HUES48 (cell line): Measurements from ENCODE around the gene PDE4DIP.
"Not testable (repeated sequence)": the region's sequence is repeated elsewhere in the genome, so short reads cannot be mapped to it uniquely, and the experiment has no call there.

Experiments used
- H3K27ac ChIP-seq: one replicate; pipeline ENCODE4 v1.7.0; 2013; ENCODE audit warnings: low read depth, low read length, inconsistent platforms
- H3K27me3 ChIP-seq: 2 replicates; pipeline ENCODE4 v1.6.1; 2013; ENCODE audit warnings: mild to moderate bottlenecking, low read length; ENCODE audit not compliant: control insufficient read depth, insufficient read depth
- H3K36me3 ChIP-seq: 2 replicates; pipeline ENCODE4 v1.6.1; 2013; ENCODE audit warnings: low read length; ENCODE audit not compliant: control insufficient read depth, insufficient read depth
- H3K4me1 ChIP-seq: 2 replicates; pipeline ENCODE4 v1.6.1; 2013; ENCODE audit warnings: mild to moderate bottlenecking, low read length; ENCODE audit not compliant: control insufficient read depth, insufficient read depth
- H3K4me3 ChIP-seq: 2 replicates; pipeline ENCODE4 v1.5.1; 2013; ENCODE audit warnings: mild to moderate bottlenecking, low read depth, low read length
- H3K9ac ChIP-seq: 2 replicates; pipeline ENCODE4 v1.6.1; 2013; ENCODE audit warnings: mild to moderate bottlenecking, low read depth, low read length, moderate library complexity
- H3K9me3 ChIP-seq: 2 replicates; pipeline ENCODE4 v1.6.1; 2013; ENCODE audit warnings: low read length; ENCODE audit not compliant: control insufficient read depth, insufficient read depth

Gene PDE4DIP

GRCh38 chr1:148900691-148901090 is 56.5 kb downstream of the PDE4DIP start:
- H3K4me3 ChIP-seq, H3K4me1 ChIP-seq, H3K9me3 ChIP-seq, H3K36me3 ChIP-seq, H3K9ac ChIP-seq, H3K27me3 ChIP-seq, H3K27ac ChIP-seq: not testable (repeated sequence)

GRCh38 chr1:148901150-148901952 is 57.1 kb downstream of the PDE4DIP start:
- H3K9me3 ChIP-seq, H3K27me3 ChIP-seq, H3K4me1 ChIP-seq, H3K4me3 ChIP-seq, H3K27ac ChIP-seq, H3K36me3 ChIP-seq, H3K9ac ChIP-seq: not testable (repeated sequence)

GRCh38 chr1:148901953-148902341 is 57.7 kb downstream of the PDE4DIP start:
- H3K9me3 ChIP-seq, H3K27ac ChIP-seq, H3K27me3 ChIP-seq, H3K9ac ChIP-seq, H3K4me1 ChIP-seq, H3K4me3 ChIP-seq, H3K36me3 ChIP-seq: not testable (repeated sequence)

- not testable (repeated sequence) for H3K27me3 ChIP-seq, H3K4me1 ChIP-seq, H3K9ac ChIP-seq, H3K36me3 ChIP-seq, H3K4me3 ChIP-seq, H3K9me3 ChIP-seq, H3K27ac ChIP-seq
These were observed 65.1 kb downstream of the PDE4DIP start for GRCh38 chr1:148909219-148909826.

- not testable (repeated sequence) for H3K27me3 ChIP-seq, H3K9me3 ChIP-seq, H3K4me3 ChIP-seq, H3K27ac ChIP-seq, H3K9ac ChIP-seq, H3K36me3 ChIP-seq, H3K4me1 ChIP-seq
These were observed 67.2 kb downstream of the PDE4DIP start for GRCh38 chr1:148911303-148911928.

GRCh38 chr1:148916222-148916621 is 72.0 kb downstream of the PDE4DIP start:
- not testable (repeated sequence) for H3K27me3 ChIP-seq, H3K9me3 ChIP-seq

GRCh38 chr1:148916695-148917348 is 72.6 kb downstream of the PDE4DIP start:
- not testable (repeated sequence) for H3K27me3 ChIP-seq, H3K4me1 ChIP-seq, H3K27ac ChIP-seq, H3K36me3 ChIP-seq, H3K9ac ChIP-seq, H3K9me3 ChIP-seq, H3K4me3 ChIP-seq

More at GRCh38 chr1:148916222-148916621, 72.0 kb downstream of the PDE4DIP start:
- H3K4me3 ChIP-seq, H3K27ac ChIP-seq, H3K36me3 ChIP-seq, H3K9ac ChIP-seq, H3K4me1 ChIP-seq: not testable (repeated sequence)

GRCh38 chr1:148918836-148919447 is 74.7 kb downstream of the PDE4DIP start:
- H3K27ac ChIP-seq = peak overlapping the region; percentile 8
- H3K9ac ChIP-seq, H3K9me3 ChIP-seq, H3K4me1 ChIP-seq, H3K4me3 ChIP-seq, H3K36me3 ChIP-seq, H3K27me3 ChIP-seq: not testable (repeated sequence)

- not testable (repeated sequence) for H3K27ac ChIP-seq, H3K27me3 ChIP-seq, H3K9ac ChIP-seq, H3K4me3 ChIP-seq, H3K9me3 ChIP-seq, H3K36me3 ChIP-seq, H3K4me1 ChIP-seq
These were observed 76.8 kb downstream of the PDE4DIP start for GRCh38 chr1:148921047-148921446.

- not testable (repeated sequence) for H3K27me3 ChIP-seq, H3K9ac ChIP-seq, H3K9me3 ChIP-seq, H3K4me1 ChIP-seq, H3K36me3 ChIP-seq, H3K27ac ChIP-seq, H3K4me3 ChIP-seq
These were observed 79.6 kb downstream of the PDE4DIP start for GRCh38 chr1:148923798-148924197.

GRCh38 chr1:148927645-148928044 is 83.4 kb downstream of the PDE4DIP start:
- not testable (repeated sequence) for H3K36me3 ChIP-seq, H3K9ac ChIP-seq

More at GRCh38 chr1:148927645-148928044, 83.4 kb downstream of the PDE4DIP start:
- H3K27ac ChIP-seq, H3K4me3 ChIP-seq, H3K27me3 ChIP-seq, H3K4me1 ChIP-seq, H3K9me3 ChIP-seq: not testable (repeated sequence)
